K562 (cell line): ENCODE measurements around the gene DOK3. TPM values are rescaled to one million over a fixed set of nuclear protein-coding genes. Genes with fewer than 3 reads are reported as not detected.

ENCODE experiments used
- ESRRA ChIP-seq: fragments of 450-650 bp; IDR thresholded peaks from 2 replicates; pipeline ENCODE4 v1.6.1; 2014; ENCODE audit warnings: low read depth, mild to moderate bottlenecking, moderate library complexity, borderline replicate concordance
- FOXM1 ChIP-seq, 2 experiments: fragments of 450-650 bp in 1 of 2; sonication (generic) in 1 of 2; formaldehyde crosslinking in 1 of 2; IDR thresholded peaks; 2 replicates each; pipeline versions ENCODE4 v1.6.1 to v1.9.0; 2017 to 2022; ENCODE audit warnings: low read depth in 2 of 2, mild to moderate bottlenecking in 2 of 2, missing genetic modification reagents in 1 of 2, moderate library complexity in 1 of 2
- GTF2A2 ChIP-seq: IDR thresholded peaks from 2 replicates; pipeline ENCODE4 v1.6.1; 2016; ENCODE audit warnings: mild to moderate bottlenecking, missing genetic modification characterization, missing compliant biosample characterization
- HCFC1 ChIP-seq: IDR thresholded peaks from 2 replicates; pipeline ENCODE4 v1.6.1; 2012; ENCODE audit warnings: low read depth, low read length, improper control_type of control experiment
- HOMEZ ChIP-seq: fragments of 250-450 bp; sonication (Bioruptor Pico); IDR thresholded peaks from 2 replicates; pipeline ENCODE4 v1.4.0; 2020; ENCODE audit warnings: mild to moderate bottlenecking, moderate library complexity
- JUN ChIP-seq, 2 experiments: sonication (generic) in 1 of 2; formaldehyde crosslinking in 1 of 2; IDR thresholded peaks; 2 replicates each; pipeline versions ENCODE4 v1.6.1 to v1.8.0; 2012 to 2022; ENCODE audit warnings: borderline replicate concordance in 2 of 2, mild to moderate bottlenecking in 2 of 2, improper control_type of control experiment in 1 of 2, low read depth in 1 of 2, low read length in 1 of 2, missing genetic modification reagents in 1 of 2
- MIER1 ChIP-seq: fragments of 450-650 bp; IDR thresholded peaks from 2 replicates; pipeline ENCODE4 v1.6.1; 2016; ENCODE audit warnings: antibody characterized with exemption, mild to moderate bottlenecking, low read depth
- NFE2 ChIP-seq: IDR thresholded peaks from 2 replicates; pipeline ENCODE4 v1.6.1; 2014; ENCODE audit warnings: antibody characterized with exemption, low read depth
- NUFIP1 ChIP-seq: fragments of 450-650 bp; IDR thresholded peaks from 2 replicates; pipeline ENCODE4 v1.6.1; 2018; ENCODE audit not compliant: partially characterized antibody
- RBM17 ChIP-seq: fragments of 200-400 bp; formaldehyde crosslinking; IDR thresholded peaks from 2 replicates; pipeline ENCODE4 v1.6.1; 2017; ENCODE audit warnings: low read depth, mild to moderate bottlenecking, low read length, borderline replicate concordance
- SLC30A9 ChIP-seq: fragments of 250-450 bp; sonication (Bioruptor Pico); IDR thresholded peaks from 2 replicates; pipeline ENCODE4 v1.8.0; 2022; ENCODE audit warnings: mild to moderate bottlenecking, moderate library complexity
- XRCC4 ChIP-seq: IDR thresholded peaks from one replicate; pipeline ENCODE4 v1.6.1; 2011; ENCODE audit not compliant: insufficient read depth, insufficient read length; ENCODE audit errors: extremely low read depth
- ZFP36 ChIP-seq: fragments of 150-350 bp; IDR thresholded peaks from 2 replicates; pipeline ENCODE4 v1.6.1; 2018; ENCODE audit warnings: low read length, low read depth; ENCODE audit not compliant: partially characterized antibody
- ZNF140 ChIP-seq: fragments of 250-450 bp; sonication (Bioruptor Pico); IDR thresholded peaks from 2 replicates; pipeline ENCODE4 v1.8.0; 2021; ENCODE audit warnings: moderate library complexity, mild to moderate bottlenecking, inconsistent platforms
- ZNF717 ChIP-seq: fragments of 250-450 bp; sonication (Bioruptor Pico); IDR thresholded peaks from 2 replicates; pipeline ENCODE4 v1.5.0; 2021
- ZNF766 ChIP-seq: fragments of 200-800 bp; sonication (Bioruptor generic); conservative IDR thresholded peaks from 2 replicates; pipeline ENCODE4 v1.6.1; 2016; ENCODE audit warnings: missing genetic modification characterization, missing compliant biosample characterization
- polyA plus RNA-seq, 8 experiments: library from polyadenylated mRNA; depleted of rRNA in 4 of 8; stranded (reverse) in 5 of 8; unstranded in 3 of 8; fragments of >200 nt; fragmentation: Nextera tagmentation in 2 of 8; fragmentation: Illumina TruSeq in 1 of 8; extraction: Ambion mirVana in 2 of 8; extraction: Trizol in 1 of 8; gene quantifications; 2 replicates each; pipeline versions ENCODE4 v1.2.1 to v1.2.3, GENCODE V29; 2011 to 2014; ENCODE audit warnings: inconsistent platforms in 1 of 8, missing spikeins in 1 of 8
- total RNA-seq, 7 experiments: library from RNA; depleted of rRNA in 6 of 7; stranded (reverse); fragments of >200 nt in 6 of 7; fragmentation: Illumina TruSeq in 2 of 7; extraction: Trizol in 2 of 7; gene quantifications; 2 replicates each; pipeline versions ENCODE4 v1.2.1 to v1.2.3, GENCODE V29; 2011 to 2021; ENCODE audit warnings: low replicate concordance in 1 of 7
- TF ChIP-seq, protein P1 (sequence below): conservative IDR thresholded peaks from 2 replicates; pipeline ENCODE4 v1.6.1; 2011; ENCODE audit warnings: low read depth, mild to moderate bottlenecking, low read length; ENCODE audit not compliant: control insufficient read depth
- TF ChIP-seq, protein P2 (sequence below): fragments of 250-450 bp; sonication (Bioruptor Pico); IDR thresholded peaks from 2 replicates; pipeline ENCODE4 v1.8.0; 2021; ENCODE audit warnings: moderate library complexity, mild to moderate bottlenecking, inconsistent platforms

Gene DOK3
- total and polyA plus RNA-seq, 9 of the 15 experiments (the other 6 are each of a cell fraction or from before 2014, with no cell fraction given): 1.3 to 23.0 (median 8.0) TPM

DNA sequence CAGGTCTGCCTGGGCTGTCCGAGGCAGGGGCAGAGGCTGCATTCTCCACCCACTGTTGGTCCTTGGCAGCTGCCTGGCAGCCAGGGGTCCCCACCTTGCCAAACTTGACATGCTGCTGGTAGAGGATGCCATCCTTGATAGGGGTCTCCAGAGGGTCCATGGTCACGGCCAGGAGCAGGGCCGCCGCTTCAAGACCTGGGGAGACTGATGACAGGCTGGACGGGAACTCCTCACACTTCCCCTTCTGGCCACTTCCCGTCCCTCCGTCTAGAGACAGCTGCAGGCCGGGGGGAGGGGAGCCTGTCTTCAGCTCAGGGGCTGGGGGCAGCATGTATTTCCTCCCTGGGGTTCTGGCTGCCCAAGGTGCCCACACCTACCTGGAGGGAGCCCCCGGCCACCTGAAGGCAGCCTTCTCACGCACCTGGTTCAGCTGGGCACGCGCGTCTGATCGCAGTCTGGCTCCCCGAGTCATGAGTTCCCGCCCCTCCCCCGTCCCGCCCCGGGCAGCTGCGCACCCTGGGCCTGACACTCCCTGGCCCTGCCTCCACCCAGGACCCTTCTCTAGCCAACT is at the start of gene DOK3 (continued):
- TF ChIP-seq ESRRA (no peak), HOMEZ (CRISPR knock-in tag) (0 out of 2 replicates have a peak, but pooled peaks have one; percentile 46), FOXM1 (IDR thresholded peaks at IDR 0.05; ENCODE audit: low read depth) (no peak), FOXM1 (CRISPR knock-in tag; IDR thresholded peaks at IDR 0.05; ENCODE audit: low read depth) (no peak), XRCC4 (no peak), NFE2 (no peak), GTF2A2 (tag) (no peak), RBM17 (no peak), ZNF140 (CRISPR knock-in tag) (no peak), JUN (IDR thresholded peaks at IDR 0.05; ENCODE audit: borderline replicate concordance, low read depth, low read length) (no peak), JUN (CRISPR knock-in tag; IDR thresholded peaks at IDR 0.05; ENCODE audit: borderline replicate concordance) (no peak), ZNF766 (no peak), SLC30A9 (no peak), ZFP36 (no peak), MIER1 (no peak), HCFC1 (no peak), ZNF717 (CRISPR knock-in tag) (no peak), NUFIP1 (no peak)
- TF ChIP-seq, protein P1, sequence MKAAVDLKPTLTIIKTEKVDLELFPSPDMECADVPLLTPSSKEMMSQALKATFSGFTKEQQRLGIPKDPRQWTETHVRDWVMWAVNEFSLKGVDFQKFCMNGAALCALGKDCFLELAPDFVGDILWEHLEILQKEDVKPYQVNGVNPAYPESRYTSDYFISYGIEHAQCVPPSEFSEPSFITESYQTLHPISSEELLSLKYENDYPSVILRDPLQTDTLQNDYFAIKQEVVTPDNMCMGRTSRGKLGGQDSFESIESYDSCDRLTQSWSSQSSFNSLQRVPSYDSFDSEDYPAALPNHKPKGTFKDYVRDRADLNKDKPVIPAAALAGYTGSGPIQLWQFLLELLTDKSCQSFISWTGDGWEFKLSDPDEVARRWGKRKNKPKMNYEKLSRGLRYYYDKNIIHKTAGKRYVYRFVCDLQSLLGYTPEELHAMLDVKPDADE: no peak
- TF ChIP-seq, protein P2, sequence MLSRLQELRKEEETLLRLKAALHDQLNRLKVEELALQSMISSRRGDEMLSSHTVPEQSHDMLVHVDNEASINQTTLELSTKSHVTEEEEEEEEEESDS (CRISPR knock-in tag): no peak
